Measurements from ENCODE around the gene DDX1. TPM values are rescaled to one million over a fixed set of nuclear protein-coding genes. Genes with fewer than 3 reads are reported as not detected.
"Not testable (repeated sequence)": the region's sequence is repeated elsewhere in the genome, so short reads cannot be mapped to it uniquely, and the experiment has no call there.

The DDX1 gene
- total RNA-seq, 4 donors from 2014 or later: 48.7 to 60.0 (median 55.1) TPM

DNA sequence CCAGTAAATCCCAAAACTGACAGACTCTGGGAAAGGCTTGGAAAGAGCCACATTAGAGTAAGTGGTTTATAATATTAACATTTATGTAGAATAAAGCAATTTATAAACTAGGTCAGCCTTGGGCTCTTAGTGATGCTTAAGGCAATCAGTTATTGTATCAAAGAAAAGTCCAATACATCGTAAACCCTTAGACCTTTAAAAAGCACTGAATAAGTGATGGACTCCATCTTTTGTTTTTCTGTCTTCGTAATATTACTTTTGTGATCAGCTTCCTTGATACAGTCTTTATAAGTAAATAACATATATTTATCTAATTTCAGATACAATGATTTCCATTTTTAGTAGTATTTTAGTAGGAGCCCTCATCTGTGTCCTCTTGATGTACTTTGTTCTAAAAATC lies 28.7 kb downstream of the DDX1 start:
- no peak for ATAC-seq (ENCODE audit: low FRiP score)
- TF ChIP-seq, protein P1, sequence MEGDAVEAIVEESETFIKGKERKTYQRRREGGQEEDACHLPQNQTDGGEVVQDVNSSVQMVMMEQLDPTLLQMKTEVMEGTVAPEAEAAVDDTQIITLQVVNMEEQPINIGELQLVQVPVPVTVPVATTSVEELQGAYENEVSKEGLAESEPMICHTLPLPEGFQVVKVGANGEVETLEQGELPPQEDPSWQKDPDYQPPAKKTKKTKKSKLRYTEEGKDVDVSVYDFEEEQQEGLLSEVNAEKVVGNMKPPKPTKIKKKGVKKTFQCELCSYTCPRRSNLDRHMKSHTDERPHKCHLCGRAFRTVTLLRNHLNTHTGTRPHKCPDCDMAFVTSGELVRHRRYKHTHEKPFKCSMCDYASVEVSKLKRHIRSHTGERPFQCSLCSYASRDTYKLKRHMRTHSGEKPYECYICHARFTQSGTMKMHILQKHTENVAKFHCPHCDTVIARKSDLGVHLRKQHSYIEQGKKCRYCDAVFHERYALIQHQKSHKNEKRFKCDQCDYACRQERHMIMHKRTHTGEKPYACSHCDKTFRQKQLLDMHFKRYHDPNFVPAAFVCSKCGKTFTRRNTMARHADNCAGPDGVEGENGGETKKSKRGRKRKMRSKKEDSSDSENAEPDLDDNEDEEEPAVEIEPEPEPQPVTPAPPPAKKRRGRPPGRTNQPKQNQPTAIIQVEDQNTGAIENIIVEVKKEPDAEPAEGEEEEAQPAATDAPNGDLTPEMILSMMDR (IDR thresholded peaks at IDR 0.05): no peak
- no peak for DNase-seq (ENCODE audit: low spot score)

- DNase-seq (ENCODE audit: low spot score) (no peak), ATAC-seq (ENCODE audit: low FRiP score) (no peak)
- TF ChIP-seq, protein P1 (IDR thresholded peaks at IDR 0.05): no peak
These were observed 29.3 kb downstream of the DDX1 start for GRCh38 chr2:15620857-15621471.

DNA sequence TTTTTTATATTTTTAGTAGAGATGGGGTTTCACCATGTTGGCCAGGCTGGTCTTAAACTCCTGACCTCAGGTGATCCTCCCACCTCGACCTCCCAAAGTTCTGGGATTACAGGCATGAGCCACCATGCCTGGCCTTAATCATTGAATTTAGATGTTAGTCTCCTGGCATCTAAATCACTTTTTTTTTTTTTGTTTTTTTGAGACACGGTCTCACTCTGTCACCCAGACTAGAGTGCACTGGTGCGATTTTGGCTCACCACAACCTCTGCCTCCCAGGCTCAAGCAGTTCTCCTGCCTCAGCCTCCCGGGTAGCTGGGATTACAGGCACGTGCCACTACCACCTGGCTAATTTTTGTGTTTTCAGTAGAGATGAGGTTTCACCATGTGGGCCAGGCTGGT lies 29.8 kb downstream of the DDX1 start:
- not testable (repeated sequence) for DNase-seq (ENCODE audit: low spot score); ATAC-seq (ENCODE audit: low FRiP score)

GRCh38 chr2:15622214-15622613 lies 30.5 kb downstream of the DDX1 start:
- ATAC-seq (ENCODE audit: low FRiP score): no peak
- DNase-seq (ENCODE audit: low spot score): no peak
- TF ChIP-seq, protein P1 (IDR thresholded peaks at IDR 0.05): no peak

- no peak for DNase-seq (ENCODE audit: low spot score)
- TF ChIP-seq, protein P1 (IDR thresholded peaks at IDR 0.05): no peak
- no peak for ATAC-seq (ENCODE audit: low FRiP score)
These were observed 31.2 kb downstream of the DDX1 start for GRCh38 chr2:15622614-15623480.

DNA sequence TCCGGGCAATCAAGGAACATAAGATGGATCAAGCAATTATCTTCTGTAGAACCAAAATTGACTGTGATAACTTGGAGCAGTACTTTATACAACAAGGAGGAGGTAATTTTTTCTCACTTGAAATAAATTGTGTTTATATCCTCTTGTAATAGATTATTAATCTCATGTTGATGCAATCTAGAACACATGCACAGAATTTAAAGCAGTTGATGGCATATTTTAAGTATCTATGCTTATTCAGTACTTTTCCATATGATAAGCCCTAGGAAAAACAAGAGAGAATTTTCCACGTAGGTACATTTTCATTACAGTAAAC lies 31.8 kb downstream of the DDX1 start:
- ATAC-seq (ENCODE audit: low FRiP score): no peak
- no peak for DNase-seq (ENCODE audit: low spot score)
- TF ChIP-seq, protein P1 (IDR thresholded peaks at IDR 0.05): no peak

GRCh38 chr2:15623898-15624541 lies 32.4 kb downstream of the DDX1 start:
- TF ChIP-seq, protein P1 (IDR thresholded peaks at IDR 0.05): no peak
- ATAC-seq (ENCODE audit: low FRiP score) (no peak), DNase-seq (ENCODE audit: low spot score) (no peak)

All from omental fat pad (tissue), 4 donors.